HAP-1 (cell line): ENCODE results near the gene CTIF.

Experiments used
- DNase-seq, 2 experiments: peaks; one replicate each; pipeline ENCODE4 v3.0.0-alpha.2; 2016 to 2020; ENCODE audit warnings: low spot score in 2 of 2
- H3K27me3 ChIP-seq: fragments of 250-450 bp; sonication (Bioruptor Pico); 2 replicates; pipeline ENCODE4 v1.5.1; 2020; ENCODE audit warnings: low read depth, mild to moderate bottlenecking, moderate library complexity
- H3K36me3 ChIP-seq: fragments of 250-450 bp; sonication (Bioruptor Pico); replicated peaks from 2 replicates; pipeline ENCODE4 v1.5.1; 2020; ENCODE audit warnings: mild to moderate bottlenecking
- H3K4me1 ChIP-seq: fragments of 250-450 bp; sonication (Bioruptor Pico); 2 replicates; pipeline ENCODE4 v1.5.1; 2020; ENCODE audit warnings: mild to moderate bottlenecking
- H3K4me3 ChIP-seq: fragments of 250-450 bp; sonication (Bioruptor Pico); 2 replicates; pipeline ENCODE4 v1.5.1; 2020; ENCODE audit warnings: mild to moderate bottlenecking, moderate library complexity
- H3K9me3 ChIP-seq: fragments of 250-450 bp; sonication (Bioruptor Pico); 2 replicates; pipeline ENCODE4 v1.5.1; 2020; ENCODE audit warnings: mild to moderate bottlenecking, moderate library complexity
- in situ Hi-C: fragments of 300-500 bp; cut with MboI; formaldehyde crosslinking; loops from 3 replicates; pipeline ENCODE4 v1.14.3; 2020; ENCODE audit warnings: low sequenced_read_pairs, inconsistent platforms, mixed read lengths

CTIF gene

GRCh38 chr18:48777026-48777743 is 238.4 kb downstream of the CTIF start:
- peak; percentile 40 to 78 for DNase-seq
- Histone ChIP-seq H3K36me3 (no peaks in the 10 kb centered on the region; the same call in 1 of the 2 replicates), H3K4me1 (no peaks in the 10 kb centered on the region), H3K27me3 (no peaks in the 10 kb centered on the region), H3K9me3 (no peaks in the 10 kb centered on the region), H3K4me3 (no peak overlapping the region)
- in situ Hi-C loops = loop anchor here (25.0 kb wide), 1 partner anchor 460 kb away; no protein-coding TSS in a partner anchor

- in situ Hi-C loops = loop anchor here (25.0 kb wide), 1 partner anchor 460 kb away; no protein-coding TSS in a partner anchor
- no peak for DNase-seq
- no peaks in the 10 kb centered on the region for H3K27me3 ChIP-seq
- no peaks in the 10 kb centered on the region for H3K4me1 ChIP-seq
- H3K36me3 ChIP-seq = no peaks in the 10 kb centered on the region
- H3K9me3 ChIP-seq = no peaks in the 10 kb centered on the region
- no peak overlapping the region for H3K4me3 ChIP-seq
Measured at GRCh38 chr18:48777744-48778116, 238.9 kb downstream of the CTIF start.

- no peak overlapping the region for H3K4me3 ChIP-seq
- H3K27me3 ChIP-seq = no peaks in the 10 kb centered on the region
- H3K9me3 ChIP-seq = no peaks in the 10 kb centered on the region
- DNase-seq = no peak
- no peaks in the 10 kb centered on the region for H3K36me3 ChIP-seq
- no peaks in the 10 kb centered on the region for H3K4me1 ChIP-seq
- in situ Hi-C loops = loop anchor here (25.0 kb wide), 1 partner anchor 459 kb away; no protein-coding TSS in a partner anchor
Measured at GRCh38 chr18:48778344-48779011, 239.6 kb downstream of the CTIF start.

- Histone ChIP-seq H3K4me1 (no peaks in the 10 kb centered on the region), H3K9me3 (no peaks in the 10 kb centered on the region), H3K27me3 (no peaks in the 10 kb centered on the region), H3K36me3 (no peaks in the 10 kb centered on the region), H3K4me3 (no peak overlapping the region)
- no peak for DNase-seq
- in situ Hi-C loops = loop anchor here (25.0 kb wide), 1 partner anchor 458 kb away; no protein-coding TSS in a partner anchor
Measured at GRCh38 chr18:48779462-48779861, 240.6 kb downstream of the CTIF start.

- Histone ChIP-seq H3K27me3 (no peaks in the 10 kb centered on the region), H3K9me3 (no peaks in the 10 kb centered on the region), H3K4me3 (no peak overlapping the region), H3K4me1 (no peaks in the 10 kb centered on the region), H3K36me3 (no peaks in the 10 kb centered on the region)
- in situ Hi-C loops = loop anchor here (25.0 kb wide), 1 partner anchor 457 kb away; no protein-coding TSS in a partner anchor
- no peak for DNase-seq
Measured at GRCh38 chr18:48780201-48780912, 241.5 kb downstream of the CTIF start.

- DNase-seq = no peak
- Histone ChIP-seq H3K36me3 (no peaks in the 10 kb centered on the region), H3K4me1 (no peaks in the 10 kb centered on the region), H3K4me3 (no peak overlapping the region), H3K9me3 (no peaks in the 10 kb centered on the region), H3K27me3 (no peaks in the 10 kb centered on the region)
- in situ Hi-C loops = loop anchor here (25.0 kb wide), 1 partner anchor 456 kb away; no protein-coding TSS in a partner anchor
Measured at GRCh38 chr18:48780913-48781162, 242.0 kb downstream of the CTIF start.

GRCh38 chr18:48781163-48781987 is 242.5 kb downstream of the CTIF start:
- no peaks in the 10 kb centered on the region for H3K36me3 ChIP-seq
- in situ Hi-C loops = loop anchor here (25.0 kb wide), 1 partner anchor 456 kb away; no protein-coding TSS in a partner anchor
- no peaks in the 10 kb centered on the region for H3K9me3 ChIP-seq
- no peaks in the 10 kb centered on the region for H3K4me1 ChIP-seq
- no peak overlapping the region for H3K4me3 ChIP-seq
- DNase-seq = no peak
- H3K27me3 ChIP-seq = no peaks in the 10 kb centered on the region

GRCh38 chr18:48781988-48782363 is 243.1 kb downstream of the CTIF start:
- H3K36me3 ChIP-seq = no peaks in the 10 kb centered on the region
- in situ Hi-C loops = loop anchor here (25.0 kb wide), 1 partner anchor 455 kb away; no protein-coding TSS in a partner anchor
- H3K4me1 ChIP-seq = no peaks in the 10 kb centered on the region
- H3K4me3 ChIP-seq = no peak overlapping the region
- H3K27me3 ChIP-seq = no peaks in the 10 kb centered on the region
- no peak for DNase-seq
- H3K9me3 ChIP-seq = no peaks in the 10 kb centered on the region

- no peaks in the 10 kb centered on the region for H3K9me3 ChIP-seq
- no peak overlapping the region for H3K4me3 ChIP-seq
- H3K36me3 ChIP-seq = no peaks in the 10 kb centered on the region
- H3K4me1 ChIP-seq = no peaks in the 10 kb centered on the region
- in situ Hi-C loops = loop anchor here (25.0 kb wide), 1 partner anchor 455 kb away; no protein-coding TSS in a partner anchor
- no peaks in the 10 kb centered on the region for H3K27me3 ChIP-seq
- DNase-seq = no peak
Measured at GRCh38 chr18:48782381-48782861, 243.6 kb downstream of the CTIF start.

GRCh38 chr18:48783616-48784520 is 245.0 kb downstream of the CTIF start:
- in situ Hi-C loops = loop anchor here (25.0 kb wide), 1 partner anchor 453 kb away; no protein-coding TSS in a partner anchor
- H3K9me3 ChIP-seq = no peaks in the 10 kb centered on the region
- no peak for DNase-seq
- H3K4me1 ChIP-seq = no peaks in the 10 kb centered on the region
- no peak overlapping the region for H3K4me3 ChIP-seq
- H3K27me3 ChIP-seq = no peaks in the 10 kb centered on the region
- no peaks in the 10 kb centered on the region; the same call in 1 of the 2 replicates for H3K36me3 ChIP-seq

- in situ Hi-C loops = loop anchor here (25.0 kb wide), 1 partner anchor 453 kb away; no protein-coding TSS in a partner anchor
- H3K36me3 ChIP-seq = no peaks in the 10 kb centered on the region; the same call in 1 of the 2 replicates
- H3K4me1 ChIP-seq = no peaks in the 10 kb centered on the region
- H3K4me3 ChIP-seq = no peak overlapping the region
- no peaks in the 10 kb centered on the region for H3K9me3 ChIP-seq
- no peak for DNase-seq
- no peaks in the 10 kb centered on the region for H3K27me3 ChIP-seq
Measured at GRCh38 chr18:48784656-48785055, 245.8 kb downstream of the CTIF start.

GRCh38 chr18:48785091-48785614 is 246.3 kb downstream of the CTIF start:
- in situ Hi-C loops = loop anchor here (25.0 kb wide), 1 partner anchor 452 kb away; no protein-coding TSS in a partner anchor
- Histone ChIP-seq H3K27me3 (no peaks in the 10 kb centered on the region), H3K4me1 (no peaks in the 10 kb centered on the region), H3K36me3 (no peaks in the 10 kb centered on the region; the same call in 1 of the 2 replicates), H3K9me3 (no peaks in the 10 kb centered on the region), H3K4me3 (no peak overlapping the region)
- no peak for DNase-seq
